H9 (cell line): ENCODE results near the gene HFE. TPM values are rescaled to one million over a fixed set of nuclear protein-coding genes. Genes with fewer than 3 reads are reported as not detected.

Experiments
- DNase-seq: peaks from one replicate; pipeline ENCODE4 v3.0.0-alpha.2; 2017
- H2AFZ ChIP-seq: one replicate; pipeline ENCODE4 v1.6.1; 2013; ENCODE audit warnings: mild to moderate bottlenecking, low read length, control low read depth, moderate library complexity
- H2AK5ac ChIP-seq: 2 replicates; pipeline ENCODE4 v1.6.1; 2013; ENCODE audit warnings: low read length, control low read depth, mixed read lengths; ENCODE audit not compliant: insufficient read length
- H2BK120ac ChIP-seq: one replicate; pipeline ENCODE4 v1.6.1; 2013; ENCODE audit warnings: low read depth, mild to moderate bottlenecking, low read length, control low read depth, inconsistent platforms; ENCODE audit not compliant: poor library complexity, severe bottlenecking
- H2BK12ac ChIP-seq: 2 replicates; pipeline ENCODE4 v1.6.1; 2013; ENCODE audit warnings: low read length, control low read depth, mixed read lengths, low read depth; ENCODE audit not compliant: insufficient read length
- H2BK15ac ChIP-seq: 2 replicates; pipeline ENCODE4 v1.6.1; 2013; ENCODE audit warnings: low read depth, low read length, control low read depth
- H2BK20ac ChIP-seq: one replicate; pipeline ENCODE4 v1.6.1; 2013; ENCODE audit warnings: low read depth, mild to moderate bottlenecking, low read length, control low read depth, inconsistent platforms; ENCODE audit not compliant: poor library complexity, severe bottlenecking
- H2BK5ac ChIP-seq: 2 replicates; pipeline ENCODE4 v1.6.1; 2013; ENCODE audit warnings: low read length, control low read depth, mixed read lengths; ENCODE audit not compliant: insufficient read length
- H3K14ac ChIP-seq: 2 replicates; pipeline ENCODE4 v1.6.1; 2013; ENCODE audit warnings: low read length, control low read depth; ENCODE audit not compliant: insufficient read depth
- H3K18ac ChIP-seq: 2 replicates; pipeline ENCODE4 v1.6.1; 2013; ENCODE audit warnings: low read depth, mild to moderate bottlenecking, mixed read lengths, low read length, control low read depth; ENCODE audit not compliant: insufficient read length
- H3K23ac ChIP-seq: 2 replicates; pipeline ENCODE4 v1.6.1; 2013; ENCODE audit warnings: low read length, control low read depth, mixed read lengths, low read depth; ENCODE audit not compliant: insufficient read length
- H3K23me2 ChIP-seq: 2 replicates; pipeline ENCODE4 v1.6.1; 2013; ENCODE audit warnings: low read depth, mild to moderate bottlenecking, mixed read lengths, low read length, control low read depth; ENCODE audit not compliant: insufficient read length, poor library complexity, severe bottlenecking
- H3K27ac ChIP-seq: 2 replicates; pipeline ENCODE4 v1.5.1; 2013; ENCODE audit warnings: low read length, control low read depth, mixed read lengths, low read depth; ENCODE audit not compliant: insufficient read length
- H3K27me3 ChIP-seq: 2 replicates; pipeline ENCODE4 v1.6.1; 2013; ENCODE audit warnings: low read length, control low read depth, inconsistent platforms; ENCODE audit not compliant: insufficient read depth
- H3K4ac ChIP-seq: 2 replicates; pipeline ENCODE4 v1.6.1; 2013; ENCODE audit warnings: low read depth, mild to moderate bottlenecking, control low read depth, inconsistent platforms, low read length, moderate library complexity
- H3K4me1 ChIP-seq: 2 replicates; pipeline ENCODE4 v1.6.1; 2013; ENCODE audit warnings: low read length, control low read depth, inconsistent platforms; ENCODE audit not compliant: insufficient read depth
- H3K4me2 ChIP-seq: 2 replicates; pipeline ENCODE4 v1.6.1; 2013; ENCODE audit warnings: low read length, control low read depth, mixed read lengths; ENCODE audit not compliant: insufficient read length, insufficient read depth
- H3K56ac ChIP-seq: 2 replicates; pipeline ENCODE4 v1.6.1; 2013; ENCODE audit warnings: low read depth, mild to moderate bottlenecking, mixed read lengths, low read length, control low read depth; ENCODE audit not compliant: insufficient read length
- H3K79me1 ChIP-seq: 2 replicates; pipeline ENCODE4 v1.6.1; 2013; ENCODE audit warnings: low read depth, mild to moderate bottlenecking, moderate library complexity, low read length, control low read depth, inconsistent platforms; ENCODE audit not compliant: insufficient read depth, poor library complexity, severe bottlenecking
- H3K79me2 ChIP-seq: 2 replicates; pipeline ENCODE4 v1.6.1; 2013; ENCODE audit warnings: low read length, control low read depth, inconsistent platforms; ENCODE audit not compliant: insufficient read depth
- H3K9ac ChIP-seq: 2 replicates; pipeline ENCODE4 v1.6.1; 2013; ENCODE audit warnings: low read length, control low read depth, mixed read lengths; ENCODE audit not compliant: insufficient read length; ENCODE audit errors: extremely low read depth
- H3K9me3 ChIP-seq: one replicate; pipeline ENCODE4 v1.6.1; 2013; ENCODE audit warnings: low read depth, low read length, inconsistent platforms; ENCODE audit not compliant: control insufficient read depth
- H3T11ph ChIP-seq: one replicate; pipeline ENCODE4 v1.6.1; 2013; ENCODE audit warnings: mild to moderate bottlenecking, low read length, control low read depth, inconsistent platforms
- H4K20me1 ChIP-seq: one replicate; pipeline ENCODE4 v1.6.1; 2013; ENCODE audit not compliant: control insufficient read depth, insufficient read length, insufficient read depth
- H4K5ac ChIP-seq: 2 replicates; pipeline ENCODE4 v1.6.1; 2013; ENCODE audit warnings: low read depth, mild to moderate bottlenecking, mixed read lengths, low read length, control low read depth; ENCODE audit not compliant: insufficient read length
- H4K8ac ChIP-seq: replicated peaks from 2 replicates; pipeline ENCODE4 v1.6.1; 2013; ENCODE audit warnings: low read length, control low read depth, mixed read lengths, low read depth; ENCODE audit not compliant: insufficient read length
- H4K91ac ChIP-seq: 2 replicates; pipeline ENCODE4 v1.6.1; 2013; ENCODE audit warnings: low read depth, mild to moderate bottlenecking, moderate library complexity, mixed read lengths, low read length, control low read depth; ENCODE audit not compliant: insufficient read length
- H3K27ac Mint-ChIP-seq, 3 experiments: 2 replicates in 2 of 3; 3 replicates in 1 of 3; pipeline ENCODE4 v1.8.0; 2020 to 2021; ENCODE audit warnings: mixed read lengths in 3 of 3, mild to moderate bottlenecking in 1 of 3, moderate library complexity in 1 of 3
- H3K27me3 Mint-ChIP-seq: 2 replicates; pipeline ENCODE4 v1.8.0; 2021; ENCODE audit warnings: low read depth, mild to moderate bottlenecking, moderate library complexity, mixed read lengths
- H3K36me3 Mint-ChIP-seq, 3 experiments: 2 replicates in 2 of 3; 3 replicates in 1 of 3; pipeline ENCODE4 v1.8.0; 2020 to 2021; ENCODE audit warnings: low read depth in 3 of 3, mixed read lengths in 3 of 3; ENCODE audit not compliant: insufficient read depth in 1 of 3
- H3K4me1 Mint-ChIP-seq, 2 experiments: 2 replicates each; pipeline ENCODE4 v1.8.0; 2020; ENCODE audit warnings: mixed read lengths in 2 of 2
- H3K4me3 Mint-ChIP-seq, 2 experiments: 2 replicates in 1 of 2; 3 replicates in 1 of 2; pipeline ENCODE4 v1.8.0; 2020 to 2021; ENCODE audit warnings: mild to moderate bottlenecking in 2 of 2, mixed read lengths in 2 of 2, moderate library complexity in 1 of 2
- H3K9me3 Mint-ChIP-seq, 2 experiments: 2 replicates in 1 of 2; 3 replicates in 1 of 2; pipeline ENCODE4 v1.8.0; 2020; ENCODE audit warnings: mild to moderate bottlenecking in 2 of 2, mixed read lengths in 2 of 2, moderate library complexity in 1 of 2
- WGBS: extraction: QIAGEN DNeasy Blood & Tissue Kit; methylation state at CpG from one replicate; pipeline ENCODE4 v1.1.7; 2013; ENCODE audit warnings: missing lambda C conversion rate, low lambda C conversion rate, mixed read lengths; ENCODE audit not compliant: insufficient read length; ENCODE audit errors: extremely low coverage; 5-methylcytosine and 5-hydroxymethylcytosine counted together
- total RNA-seq: library from RNA; stranded (reverse); gene quantifications from 2 replicates; pipeline ENCODE4 v1.2.1, GENCODE V29; 2021
- TF ChIP-seq, protein P1 (sequence below): fragments of 200-600 bp; sonication (generic); conservative IDR thresholded peaks from 3 replicates; pipeline ENCODE4 v1.8.0; 2021; ENCODE audit warnings: antibody characterized with exemption, mild to moderate bottlenecking

HFE gene
- total RNA-seq, 1 experiment from 2014 or later: 0.98 TPM

DNA sequence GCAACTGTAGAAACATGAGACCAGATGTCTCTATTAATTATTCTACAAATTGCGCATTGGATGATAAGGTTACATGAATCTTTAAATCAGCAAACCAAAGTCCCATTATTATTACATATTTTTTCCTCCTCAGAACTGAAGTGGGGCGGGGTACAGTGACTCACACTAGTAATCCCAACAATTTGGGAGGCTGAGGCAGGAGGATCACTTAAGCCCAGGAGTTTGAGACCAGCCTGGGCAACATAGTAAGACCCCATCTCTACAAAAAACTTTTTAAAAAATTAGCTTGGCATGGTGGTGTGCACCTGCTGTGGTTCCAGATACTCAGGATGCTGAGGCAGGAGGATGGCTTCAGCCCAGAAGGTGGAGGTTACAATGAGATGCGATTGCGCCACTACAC lies 29.0 kb downstream of the HFE start:
- Histone ChIP-seq H3K56ac (no peak overlapping the region), H2BK20ac (no peak overlapping the region), H3T11ph (no peak overlapping the region), H2BK15ac (no peak overlapping the region), H2AFZ (no peak overlapping the region), H4K5ac (no peak overlapping the region), H2BK120ac (no peak overlapping the region), H3K4me2 (no peak overlapping the region), H3K9ac (no peak overlapping the region), H3K9me3 (no peaks in the 10 kb centered on the region), H3K14ac (no peak overlapping the region), H3K79me1 (no peaks in the 10 kb centered on the region), H3K23ac (no peak overlapping the region), H2AK5ac (no peak overlapping the region), H3K4me1 (no peaks in the 10 kb centered on the region), H3K23me2 (no peaks in the 10 kb centered on the region), H3K27ac (no peak overlapping the region), H4K8ac (no peak overlapping the region), H4K91ac (no peak overlapping the region), H3K79me2 (no peaks in the 10 kb centered on the region), H2BK5ac (no peak overlapping the region), H3K4ac (no peak overlapping the region), H2BK12ac (no peak overlapping the region), H3K18ac (no peak overlapping the region), H4K20me1 (no peaks in the 10 kb centered on the region), H3K27me3 (no peaks in the 10 kb centered on the region)
- Mint-ChIP-seq H3K27ac (no peak overlapping the region), H3K4me3 (no peak overlapping the region), H3K4me1 (peaks cover 9% of the 10 kb centered on the region in 2 experiments), H3K9me3 (no peaks in the 10 kb centered on the region), H3K36me3 (no peaks in the 10 kb centered on the region), H3K27me3 (no peaks in the 10 kb centered on the region)
- TF ChIP-seq, protein P1, sequence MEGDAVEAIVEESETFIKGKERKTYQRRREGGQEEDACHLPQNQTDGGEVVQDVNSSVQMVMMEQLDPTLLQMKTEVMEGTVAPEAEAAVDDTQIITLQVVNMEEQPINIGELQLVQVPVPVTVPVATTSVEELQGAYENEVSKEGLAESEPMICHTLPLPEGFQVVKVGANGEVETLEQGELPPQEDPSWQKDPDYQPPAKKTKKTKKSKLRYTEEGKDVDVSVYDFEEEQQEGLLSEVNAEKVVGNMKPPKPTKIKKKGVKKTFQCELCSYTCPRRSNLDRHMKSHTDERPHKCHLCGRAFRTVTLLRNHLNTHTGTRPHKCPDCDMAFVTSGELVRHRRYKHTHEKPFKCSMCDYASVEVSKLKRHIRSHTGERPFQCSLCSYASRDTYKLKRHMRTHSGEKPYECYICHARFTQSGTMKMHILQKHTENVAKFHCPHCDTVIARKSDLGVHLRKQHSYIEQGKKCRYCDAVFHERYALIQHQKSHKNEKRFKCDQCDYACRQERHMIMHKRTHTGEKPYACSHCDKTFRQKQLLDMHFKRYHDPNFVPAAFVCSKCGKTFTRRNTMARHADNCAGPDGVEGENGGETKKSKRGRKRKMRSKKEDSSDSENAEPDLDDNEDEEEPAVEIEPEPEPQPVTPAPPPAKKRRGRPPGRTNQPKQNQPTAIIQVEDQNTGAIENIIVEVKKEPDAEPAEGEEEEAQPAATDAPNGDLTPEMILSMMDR: no peak
- WGBS: no CpG with 5 or more reads among the region's 4 CpGs
- no peak for DNase-seq
